GM21576 (cell line): Measurements from ENCODE around the gene PSMB1.

Experiments
- ATAC-seq: cut with Tn5 transposase; IDR thresholded peaks from one replicate; pipeline ENCODE4 v1.9.1; 2021; ENCODE audit warnings: mild to moderate bottlenecking, moderate library complexity; ENCODE audit not compliant: unreplicated experiment

PSMB1 gene

GRCh38 chr6:170552765-170553533, at the start of gene PSMB1:
Gene PSMB1, minus strand, starts transcription at chr6:170553307. Its CDS starts 65 bp downstream, at chr6:170553242.
- peak; percentile 65 for ATAC-seq

- ATAC-seq = no peak
Observed at GRCh38 chr6:170597278-170597677, 44.2 kb upstream of the PSMB1 start.

GRCh38 chr6:170596426-170596825, 43.3 kb upstream of the PSMB1 start:
- no peak for ATAC-seq

GRCh38 chr6:170590725-170591124, 37.6 kb upstream of the PSMB1 start:
- no peak for ATAC-seq

- ATAC-seq = peak; percentile 28
Observed at GRCh38 chr6:170584954-170585498, 31.9 kb upstream of the PSMB1 start.

GRCh38 chr6:170584181-170584953, 31.3 kb upstream of the PSMB1 start, which contains the start of gene PDCD2:
Gene PDCD2, minus strand, starts transcription at chr6:170584637. Its CDS starts 56 bp downstream, at chr6:170584581.
- ATAC-seq = peak; percentile 99

GRCh38 chr6:170583756-170584180, 30.7 kb upstream of the PSMB1 start:
- ATAC-seq = no peak

GRCh38 chr6:170578909-170579308, 25.8 kb upstream of the PSMB1 start:
- ATAC-seq = no peak

- no peak for ATAC-seq
Observed at GRCh38 chr6:170575250-170575649, 22.1 kb upstream of the PSMB1 start.

- no peak for ATAC-seq
Observed at GRCh38 chr6:170572704-170573466, 19.8 kb upstream of the PSMB1 start.

- ATAC-seq = no peak
Observed at GRCh38 chr6:170564936-170565530, 11.9 kb upstream of the PSMB1 start.

GRCh38 chr6:170561555-170561954, 8.4 kb upstream of the PSMB1 start:
- no peak for ATAC-seq

GRCh38 chr6:170555305-170555704, 2.2 kb upstream of the PSMB1 start:
- no peak for ATAC-seq

- ATAC-seq = no peak
Observed at GRCh38 chr6:170554796-170555137, 1.7 kb upstream of the PSMB1 start.

GRCh38 chr6:170554013-170554795, 1.1 kb upstream of the PSMB1 start, which contains the start of gene TBP:
Gene TBP, plus strand, starts transcription at chr6:170554369. Its CDS starts 2,661 bp downstream, at chr6:170557030.
- peak; percentile 94 for ATAC-seq

GRCh38 chr6:170553534-170554012, 466 bp upstream of the PSMB1 start:
- ATAC-seq = peak; percentile 31

- no peak for ATAC-seq
Observed at GRCh38 chr6:170545405-170545804, 7.7 kb downstream of the PSMB1 start.

GRCh38 chr6:170542031-170542719, 10.9 kb downstream of the PSMB1 start:
- no peak for ATAC-seq

- no peak for ATAC-seq
Observed at GRCh38 chr6:170537329-170537728, 15.8 kb downstream of the PSMB1 start.
